ENCODE results near the gene AGR3.

GRCh38 chr7:16916105-16916639, 34.4 kb upstream of the AGR3 start:
- TF ChIP-seq CTCF (conservative IDR thresholded peaks at IDR 0.05), result no peak
- no peak for TF ChIP-seq EZH2 (IDR thresholded peaks at IDR 0.05; ENCODE audit: low read depth)

Data from PC-9 (cell line).